ENCODE data around the gene ATG2A. TPM values are rescaled to one million over a fixed set of nuclear protein-coding genes. Genes with fewer than 3 reads are reported as not detected.

ATG2A gene
- total and polyA plus RNA-seq, 10 donors = 14.3 to 57.3 (median 34.0) TPM

GRCh38 chr11:64935359-64936081, 18.5 kb upstream of the ATG2A start, which contains the start of gene GPHA2:
GPHA2 (minus strand) TSS chr11:64935893; CDS start chr11:64935460, 433 bp downstream.
- DNase-seq = no peak
- TF ChIP-seq CTCF (IDR thresholded peaks at IDR 0.05 in 8 of 11, conservative IDR thresholded peaks at IDR 0.05 in 3 of 11) (no peak), POLR2AphosphoS5 (IDR thresholded peaks at IDR 0.05) (no peak), POLR2A (IDR thresholded peaks at IDR 0.05) (no peak)
- Histone ChIP-seq H3K36me3 (peaks cover 0 to 49% (median 42%) of the 10 kb centered on the region in 6 donors), H3K27me3 (replicated peaks in 1 of 7) (no peaks in the 10 kb centered on the region), H3K9me3 (no peaks in the 10 kb centered on the region), H3K4me1 (no peaks in the 10 kb centered on the region), H3K27ac (no peak within 1 kb of the TSS), H3K4me3 (no peak within 1 kb of the TSS)
- intact Hi-C loops (cut with DNase I; ENCODE audit: low total_unique reads) = loop anchor here (10.0 kb wide), 1 partner anchor 59 kb away; the partner anchor contains the start of gene BATF2
- 73 to 92% (median 84%) methylated on average over 14 of the region's 14 CpGs for WGBS, 5 donors

- TF ChIP-seq POLR2A (IDR thresholded peaks at IDR 0.05) (no peak), POLR2AphosphoS5 (IDR thresholded peaks at IDR 0.05) (peak in 1 of 3 donors; percentile 35), CTCF (IDR thresholded peaks at IDR 0.05 in 8 of 11, conservative IDR thresholded peaks at IDR 0.05 in 3 of 11) (no peak)
- intact Hi-C loops (cut with DNase I; ENCODE audit: low total_unique reads) = loop anchor here (10.0 kb wide), 1 partner anchor 60 kb away; the partner anchor contains the start of gene BATF2
- no peak overlapping the region for H3K27ac ChIP-seq
- 82 to 89% (median 86%) methylated on average over 26 to 27 of the region's 27 CpGs for WGBS, 5 donors
- H3K9me3 ChIP-seq = no peaks in the 10 kb centered on the region
- H3K4me1 ChIP-seq = no peaks in the 10 kb centered on the region
- H3K36me3 ChIP-seq = peaks cover 0 to 56% (median 49%) of the 10 kb centered on the region in 6 donors
- DNase-seq = no peak
- H3K4me3 ChIP-seq = no peak overlapping the region
- H3K27me3 ChIP-seq (replicated peaks in 1 of 7) = no peaks in the 10 kb centered on the region
Observed at GRCh38 chr11:64934682-64935358, 17.8 kb upstream of the ATG2A start.

GRCh38 chr11:64933935-64934681, 17.1 kb upstream of the ATG2A start:
- no peak for DNase-seq
- H3K4me1 ChIP-seq = no peaks in the 10 kb centered on the region
- H3K27me3 ChIP-seq (replicated peaks in 1 of 7) = no peaks in the 10 kb centered on the region
- WGBS, 5 donors = 81 to 93% (median 85%) methylated on average over 8 to 10 of the region's 10 CpGs
- TF ChIP-seq POLR2AphosphoS5 (IDR thresholded peaks at IDR 0.05) = no peak
- no peak for TF ChIP-seq POLR2A (IDR thresholded peaks at IDR 0.05)
- no peak for TF ChIP-seq CTCF (IDR thresholded peaks at IDR 0.05 in 8 of 11, conservative IDR thresholded peaks at IDR 0.05 in 3 of 11)
- H3K27ac ChIP-seq = no peak overlapping the region
- intact Hi-C loops (cut with DNase I; ENCODE audit: low total_unique reads) = loop anchor here (10.0 kb wide), 1 partner anchor 61 kb away; the partner anchor contains the start of gene BATF2
- H3K4me3 ChIP-seq = no peak overlapping the region
- H3K36me3 ChIP-seq = peaks cover 0 to 63% (median 56%) of the 10 kb centered on the region in 6 donors
- no peaks in the 10 kb centered on the region for H3K9me3 ChIP-seq
